ENCODE data around the gene CELA3B. TPM values are rescaled to one million over a fixed set of nuclear protein-coding genes. Genes with fewer than 3 reads are reported as not detected.

Gene CELA3B
- total and polyA plus RNA-seq, 2 of the 13 experiments (the other 11 are each of a cell fraction or from before 2014, with no cell fraction given): 0.34 TPM; not detected in 1

DNA sequence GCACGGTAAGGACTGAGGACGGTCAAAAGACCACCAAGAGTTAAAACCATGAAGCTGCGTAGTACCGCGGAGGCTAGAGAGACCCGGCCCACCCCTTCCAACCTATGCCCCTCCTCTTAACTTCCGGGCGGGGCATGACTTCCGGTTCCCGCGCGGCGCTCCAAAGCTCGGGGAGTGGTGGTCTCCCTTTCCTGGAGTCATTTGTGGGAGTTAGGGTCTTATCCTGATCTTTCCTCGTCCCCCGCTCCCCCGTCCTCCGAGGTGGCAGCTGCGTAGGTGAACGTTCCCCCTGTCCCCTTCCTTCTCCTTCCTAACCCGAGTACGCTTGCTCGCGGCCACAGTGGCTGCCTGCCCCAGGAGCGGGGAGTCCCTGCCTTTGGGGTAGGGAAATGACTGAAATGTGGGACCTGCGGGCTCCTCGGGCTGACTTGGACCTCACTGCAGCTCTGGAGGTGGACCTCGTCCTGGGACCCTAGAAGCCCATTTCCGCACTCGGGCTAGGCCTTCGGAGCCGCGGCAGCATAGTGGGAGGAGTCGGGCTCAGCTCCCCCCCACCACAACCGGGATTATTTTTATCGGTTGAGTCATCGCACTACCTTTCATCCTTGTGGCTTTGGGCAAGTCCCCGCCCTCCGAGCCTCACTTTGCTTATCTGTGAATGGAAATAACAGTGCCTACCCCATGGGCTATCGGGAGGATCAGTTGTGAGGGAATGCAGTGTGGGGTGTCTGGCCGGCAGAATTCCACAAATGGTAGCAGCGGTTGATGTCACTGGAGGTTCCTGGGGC, 48.7 kb downstream of the CELA3B start (continued):
- TF ChIP-seq, protein P1, sequence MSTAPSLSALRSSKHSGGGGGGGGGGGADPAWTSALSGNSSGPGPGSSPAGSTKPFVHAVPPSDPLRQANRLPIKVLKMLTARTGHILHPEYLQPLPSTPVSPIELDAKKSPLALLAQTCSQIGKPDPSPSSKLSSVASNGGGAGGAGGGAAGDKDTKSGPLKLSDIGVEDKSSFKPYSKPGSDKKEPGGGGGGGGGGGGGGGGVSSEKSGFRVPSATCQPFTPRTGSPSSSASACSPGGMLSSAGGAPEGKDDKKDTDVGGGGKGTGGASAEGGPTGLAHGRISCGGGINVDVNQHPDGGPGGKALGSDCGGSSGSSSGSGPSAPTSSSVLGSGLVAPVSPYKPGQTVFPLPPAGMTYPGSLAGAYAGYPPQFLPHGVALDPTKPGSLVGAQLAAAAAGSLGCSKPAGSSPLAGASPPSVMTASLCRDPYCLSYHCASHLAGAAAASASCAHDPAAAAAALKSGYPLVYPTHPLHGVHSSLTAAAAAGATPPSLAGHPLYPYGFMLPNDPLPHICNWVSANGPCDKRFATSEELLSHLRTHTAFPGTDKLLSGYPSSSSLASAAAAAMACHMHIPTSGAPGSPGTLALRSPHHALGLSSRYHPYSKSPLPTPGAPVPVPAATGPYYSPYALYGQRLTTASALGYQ (CRISPR knock-in tag; IDR thresholded peaks at IDR 0.05): 0 out of 2 replicates have a peak, but pooled peaks have one; percentile 53
- TF ChIP-seq GABPA (IDR thresholded peaks at IDR 0.05; ENCODE audit: low read depth, low read length) (peak; percentile 89), GABPA (CRISPR knock-in tag; IDR thresholded peaks at IDR 0.05; ENCODE audit: low read depth) (peak; percentile 99), ZNF883 (CRISPR knock-in tag; IDR thresholded peaks at IDR 0.05; ENCODE audit: not compliant biosample characterization) (peak; percentile 51), SMC3 (IDR thresholded peaks at IDR 0.05; ENCODE audit: low read length) (no peak), HOXA5 (CRISPR knock-in tag; IDR thresholded peaks at IDR 0.05) (peak; percentile 76; the same call in 1 of the 2 replicates), ZNF878 (CRISPR knock-in tag; IDR thresholded peaks at IDR 0.05) (peak; percentile 56; the same call in 1 of the 2 replicates), ARNT2 (CRISPR knock-in tag; IDR thresholded peaks at IDR 0.05; ENCODE audit: low read depth) (peak; percentile 88), HCFC1 (IDR thresholded peaks at IDR 0.05; ENCODE audit: low read depth, low read length) (peak; percentile 44; the same call in 1 of the 2 replicates), ZNF839 (CRISPR knock-in tag; IDR thresholded peaks at IDR 0.05; ENCODE audit: borderline replicate concordance) (0 out of 2 replicates have a peak, but pooled peaks have one; percentile 79), ZNF564 (CRISPR knock-in tag; IDR thresholded peaks at IDR 0.05) (0 out of 2 replicates have a peak, but pooled peaks have one; percentile 44), NFE2L1 (CRISPR knock-in tag; IDR thresholded peaks at IDR 0.05; ENCODE audit: borderline replicate concordance) (no peak), ZNF138 (CRISPR knock-in tag; IDR thresholded peaks at IDR 0.05; ENCODE audit: low read depth) (no peak), AHR (CRISPR knock-in tag; IDR thresholded peaks at IDR 0.05) (peak; percentile 80; the same call in 1 of the 2 replicates), ZBTB42 (CRISPR knock-in tag; IDR thresholded peaks at IDR 0.05) (0 out of 2 replicates have a peak, but pooled peaks have one; percentile 27), ZNF660 (CRISPR knock-in tag; IDR thresholded peaks at IDR 0.05; ENCODE audit: borderline replicate concordance, low read depth) (no peak), HOXA3 (CRISPR knock-in tag; IDR thresholded peaks at IDR 0.05) (peak; percentile 82), HOXA9 (CRISPR knock-in tag; IDR thresholded peaks at IDR 0.05; ENCODE audit: borderline replicate concordance) (peak; percentile 51; the same call in 1 of the 2 replicates), GLI4 (CRISPR knock-in tag; IDR thresholded peaks at IDR 0.05; ENCODE audit: borderline replicate concordance) (no peak)
- TF ChIP-seq, protein P2, sequence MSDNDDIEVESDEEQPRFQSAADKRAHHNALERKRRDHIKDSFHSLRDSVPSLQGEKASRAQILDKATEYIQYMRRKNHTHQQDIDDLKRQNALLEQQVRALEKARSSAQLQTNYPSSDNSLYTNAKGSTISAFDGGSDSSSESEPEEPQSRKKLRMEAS (IDR thresholded peaks at IDR 0.05): peak; percentile 59
- TF ChIP-seq, protein P3, sequence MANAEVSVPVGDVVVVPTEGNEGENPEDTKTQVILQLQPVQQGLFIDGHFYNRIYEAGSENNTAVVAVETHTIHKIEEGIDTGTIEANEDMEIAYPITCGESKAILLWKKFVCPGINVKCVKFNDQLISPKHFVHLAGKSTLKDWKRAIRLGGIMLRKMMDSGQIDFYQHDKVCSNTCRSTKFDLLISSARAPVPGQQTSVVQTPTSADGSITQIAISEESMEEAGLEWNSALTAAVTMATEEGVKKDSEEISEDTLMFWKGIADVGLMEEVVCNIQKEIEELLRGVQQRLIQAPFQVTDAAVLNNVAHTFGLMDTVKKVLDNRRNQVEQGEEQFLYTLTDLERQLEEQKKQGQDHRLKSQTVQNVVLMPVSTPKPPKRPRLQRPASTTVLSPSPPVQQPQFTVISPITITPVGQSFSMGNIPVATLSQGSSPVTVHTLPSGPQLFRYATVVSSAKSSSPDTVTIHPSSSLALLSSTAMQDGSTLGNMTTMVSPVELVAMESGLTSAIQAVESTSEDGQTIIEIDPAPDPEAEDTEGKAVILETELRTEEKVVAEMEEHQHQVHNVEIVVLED (CRISPR knock-in tag; IDR thresholded peaks at IDR 0.05; ENCODE audit: borderline replicate concordance): peak; percentile 68; the same call in 1 of the 2 replicates
- TF ChIP-seq, protein P4, sequence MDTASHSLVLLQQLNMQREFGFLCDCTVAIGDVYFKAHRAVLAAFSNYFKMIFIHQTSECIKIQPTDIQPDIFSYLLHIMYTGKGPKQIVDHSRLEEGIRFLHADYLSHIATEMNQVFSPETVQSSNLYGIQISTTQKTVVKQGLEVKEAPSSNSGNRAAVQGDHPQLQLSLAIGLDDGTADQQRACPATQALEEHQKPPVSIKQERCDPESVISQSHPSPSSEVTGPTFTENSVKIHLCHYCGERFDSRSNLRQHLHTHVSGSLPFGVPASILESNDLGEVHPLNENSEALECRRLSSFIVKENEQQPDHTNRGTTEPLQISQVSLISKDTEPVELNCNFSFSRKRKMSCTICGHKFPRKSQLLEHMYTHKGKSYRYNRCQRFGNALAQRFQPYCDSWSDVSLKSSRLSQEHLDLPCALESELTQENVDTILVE (CRISPR knock-in tag; IDR thresholded peaks at IDR 0.05): peak; percentile 47; the same call in 1 of the 2 replicates
- TF ChIP-seq, protein P5, sequence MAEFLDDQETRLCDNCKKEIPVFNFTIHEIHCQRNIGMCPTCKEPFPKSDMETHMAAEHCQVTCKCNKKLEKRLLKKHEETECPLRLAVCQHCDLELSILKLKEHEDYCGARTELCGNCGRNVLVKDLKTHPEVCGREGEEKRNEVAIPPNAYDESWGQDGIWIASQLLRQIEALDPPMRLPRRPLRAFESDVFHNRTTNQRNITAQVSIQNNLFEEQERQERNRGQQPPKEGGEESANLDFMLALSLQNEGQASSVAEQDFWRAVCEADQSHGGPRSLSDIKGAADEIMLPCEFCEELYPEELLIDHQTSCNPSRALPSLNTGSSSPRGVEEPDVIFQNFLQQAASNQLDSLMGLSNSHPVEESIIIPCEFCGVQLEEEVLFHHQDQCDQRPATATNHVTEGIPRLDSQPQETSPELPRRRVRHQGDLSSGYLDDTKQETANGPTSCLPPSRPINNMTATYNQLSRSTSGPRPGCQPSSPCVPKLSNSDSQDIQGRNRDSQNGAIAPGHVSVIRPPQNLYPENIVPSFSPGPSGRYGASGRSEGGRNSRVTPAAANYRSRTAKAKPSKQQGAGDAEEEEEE (CRISPR knock-in tag; IDR thresholded peaks at IDR 0.05; ENCODE audit: borderline replicate concordance): 0 out of 2 replicates have a peak, but pooled peaks have one; percentile 41

Data from HepG2 (cell line).